ENCODE results near the gene ZNF598. TPM values are rescaled to one million over a fixed set of nuclear protein-coding genes. Genes with fewer than 3 reads are reported as not detected.

Gene ZNF598
- total RNA-seq, 2 experiments from 2014 or later = 39.7 to 43.6 TPM

DNA sequence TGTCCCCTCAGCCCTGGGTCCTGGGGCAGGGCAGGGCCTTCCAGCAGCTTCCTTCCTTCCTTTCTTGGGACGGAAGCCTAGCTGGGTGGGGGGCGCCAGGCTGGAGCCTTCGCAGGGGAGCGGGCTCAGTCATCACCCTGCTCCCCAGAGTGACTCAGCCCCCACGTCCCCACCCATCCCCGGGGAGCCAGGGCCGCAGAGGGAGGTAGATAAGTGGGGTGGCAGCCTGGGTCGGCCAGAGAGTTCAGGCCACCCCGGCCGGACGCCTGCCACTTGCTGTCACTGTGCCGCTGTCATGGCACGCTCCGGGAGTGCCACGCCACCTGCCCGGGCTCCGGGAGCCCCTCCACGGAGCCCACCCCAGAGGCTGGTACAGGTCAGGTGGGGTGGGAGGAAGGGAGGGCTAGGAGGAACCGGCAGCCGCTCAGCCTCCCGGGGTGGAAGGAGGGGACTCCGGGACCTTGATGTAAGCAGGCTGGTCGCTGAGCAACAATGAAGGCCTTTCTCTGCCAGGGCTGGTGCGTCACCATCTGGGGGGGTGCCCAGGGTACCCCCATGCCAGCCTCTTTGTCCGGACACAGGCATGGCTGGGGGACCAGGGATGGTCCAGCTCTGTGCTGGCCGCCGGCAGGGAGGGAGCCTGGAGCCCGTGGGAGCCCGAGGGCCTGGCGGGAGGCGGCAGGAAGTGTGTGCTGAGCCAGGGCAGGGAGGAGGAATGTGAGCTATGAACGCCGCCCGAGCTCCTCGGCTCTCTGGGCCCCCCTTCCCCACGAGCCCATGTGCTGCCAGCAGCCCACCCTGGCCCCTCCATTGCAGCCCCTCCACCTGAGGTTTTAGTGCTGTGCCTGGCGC lies 23.7 kb upstream of the ZNF598 start:
- Mint-ChIP-seq H3K27ac (no peak overlapping the region), H3K27me3 (no peaks in the 10 kb centered on the region), H3K4me3 (no peak overlapping the region), H3K4me1 (ENCODE audit: low read depth) (no peaks in the 10 kb centered on the region), H3K36me3 (ENCODE audit: low read depth) (no peaks in the 10 kb centered on the region), H3K9me3 (no peaks in the 10 kb centered on the region)
- H3K36me3 ChIP-seq (ENCODE audit: insufficient read depth, low read length) = no peaks in the 10 kb centered on the region
- ChIA-PET CTCF (no interaction called here), POLR2A (no interaction called here)
- H3K4me3 ChIP-seq (ENCODE audit: low read length) = no peak overlapping the region
- TF ChIP-seq, protein P1, sequence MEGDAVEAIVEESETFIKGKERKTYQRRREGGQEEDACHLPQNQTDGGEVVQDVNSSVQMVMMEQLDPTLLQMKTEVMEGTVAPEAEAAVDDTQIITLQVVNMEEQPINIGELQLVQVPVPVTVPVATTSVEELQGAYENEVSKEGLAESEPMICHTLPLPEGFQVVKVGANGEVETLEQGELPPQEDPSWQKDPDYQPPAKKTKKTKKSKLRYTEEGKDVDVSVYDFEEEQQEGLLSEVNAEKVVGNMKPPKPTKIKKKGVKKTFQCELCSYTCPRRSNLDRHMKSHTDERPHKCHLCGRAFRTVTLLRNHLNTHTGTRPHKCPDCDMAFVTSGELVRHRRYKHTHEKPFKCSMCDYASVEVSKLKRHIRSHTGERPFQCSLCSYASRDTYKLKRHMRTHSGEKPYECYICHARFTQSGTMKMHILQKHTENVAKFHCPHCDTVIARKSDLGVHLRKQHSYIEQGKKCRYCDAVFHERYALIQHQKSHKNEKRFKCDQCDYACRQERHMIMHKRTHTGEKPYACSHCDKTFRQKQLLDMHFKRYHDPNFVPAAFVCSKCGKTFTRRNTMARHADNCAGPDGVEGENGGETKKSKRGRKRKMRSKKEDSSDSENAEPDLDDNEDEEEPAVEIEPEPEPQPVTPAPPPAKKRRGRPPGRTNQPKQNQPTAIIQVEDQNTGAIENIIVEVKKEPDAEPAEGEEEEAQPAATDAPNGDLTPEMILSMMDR (IDR thresholded peaks at IDR 0.05) = no peak
- H3K4me1 ChIP-seq (ENCODE audit: insufficient read depth, low read length) = peaks cover 7% of the 10 kb centered on the region
- DNase-seq (no peak), ATAC-seq (ENCODE audit: poor library complexity) (peak; percentile 66)
- H3K9me3 ChIP-seq (ENCODE audit: control insufficient read depth in 1 of 2, insufficient read depth in 1 of 2, low read length in 2 of 2) = no peaks in the 10 kb centered on the region
- no peaks in the 10 kb centered on the region for H3K27me3 ChIP-seq (ENCODE audit: control insufficient read depth in 1 of 2, insufficient read depth in 2 of 2, low read length in 2 of 2)
- no peak overlapping the region for H3K27ac ChIP-seq (ENCODE audit: low read depth in 1 of 2, low read length in 2 of 2)
- intact Hi-C loops (cut with DNase I, micrococcal nuclease) = no loop called here

DNA sequence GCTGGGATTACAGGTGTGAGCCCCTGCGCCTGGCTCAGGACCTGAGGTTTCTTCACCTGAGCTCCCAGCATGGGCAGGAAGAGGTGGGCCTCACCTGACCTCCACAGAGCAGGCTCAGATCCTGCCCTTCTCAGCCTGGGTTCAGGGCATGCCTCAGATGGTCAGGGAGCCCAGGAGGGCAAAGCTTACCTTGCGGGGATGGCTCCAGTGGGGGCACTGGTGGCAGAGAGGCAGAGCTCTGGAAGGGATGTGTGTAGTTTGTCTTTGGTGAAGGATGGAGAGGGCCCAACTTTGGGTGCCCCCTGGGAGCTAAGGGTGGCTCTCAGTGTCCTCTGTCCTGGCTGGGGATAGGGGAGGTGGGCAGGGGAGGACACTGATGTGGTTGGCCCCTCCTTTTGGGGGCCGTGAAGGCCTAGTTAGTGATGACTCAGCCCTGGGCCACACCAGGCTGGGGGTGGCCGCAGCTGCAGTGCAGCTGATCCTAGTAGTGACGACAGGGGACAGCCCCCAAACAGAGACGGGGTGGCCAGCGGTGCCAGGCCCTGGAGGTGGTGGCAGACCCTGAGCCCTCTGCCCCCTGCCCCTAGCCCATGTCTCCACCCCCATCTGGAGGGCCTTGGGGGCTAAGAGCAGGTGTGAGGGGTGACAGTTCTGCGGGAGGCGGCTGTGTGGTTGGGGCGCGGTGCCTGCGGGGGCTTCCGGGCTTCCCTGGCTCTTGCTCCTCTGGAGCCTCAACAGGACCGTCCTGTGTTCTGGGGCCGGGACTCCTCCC lies 22.9 kb upstream of the ZNF598 start:
- TF ChIP-seq, protein P1 (IDR thresholded peaks at IDR 0.05) = no peak
- no peak for DNase-seq
- Mint-ChIP-seq H3K27me3 (no peaks in the 10 kb centered on the region), H3K27ac (no peak overlapping the region), H3K36me3 (ENCODE audit: low read depth) (no peaks in the 10 kb centered on the region), H3K9me3 (no peaks in the 10 kb centered on the region), H3K4me3 (no peak overlapping the region), H3K4me1 (ENCODE audit: low read depth) (peaks cover 3% of the 10 kb centered on the region)
- H3K36me3 ChIP-seq (ENCODE audit: insufficient read depth, low read length) = no peaks in the 10 kb centered on the region
- intact Hi-C loops (cut with DNase I, micrococcal nuclease) = no loop called here
- ChIA-PET CTCF (no interaction called here), POLR2A (no interaction called here)
- H3K4me1 ChIP-seq (ENCODE audit: insufficient read depth, low read length) = peaks cover 10% of the 10 kb centered on the region
- H3K27me3 ChIP-seq (ENCODE audit: control insufficient read depth in 1 of 2, insufficient read depth in 2 of 2, low read length in 2 of 2) = no peaks in the 10 kb centered on the region
- no peak overlapping the region for H3K4me3 ChIP-seq (ENCODE audit: low read length)
- no peak overlapping the region for H3K27ac ChIP-seq (ENCODE audit: low read depth in 1 of 2, low read length in 2 of 2)
- no peaks in the 10 kb centered on the region for H3K9me3 ChIP-seq (ENCODE audit: control insufficient read depth in 1 of 2, insufficient read depth in 1 of 2, low read length in 2 of 2)
- ATAC-seq (ENCODE audit: poor library complexity) = no peak

DNA sequence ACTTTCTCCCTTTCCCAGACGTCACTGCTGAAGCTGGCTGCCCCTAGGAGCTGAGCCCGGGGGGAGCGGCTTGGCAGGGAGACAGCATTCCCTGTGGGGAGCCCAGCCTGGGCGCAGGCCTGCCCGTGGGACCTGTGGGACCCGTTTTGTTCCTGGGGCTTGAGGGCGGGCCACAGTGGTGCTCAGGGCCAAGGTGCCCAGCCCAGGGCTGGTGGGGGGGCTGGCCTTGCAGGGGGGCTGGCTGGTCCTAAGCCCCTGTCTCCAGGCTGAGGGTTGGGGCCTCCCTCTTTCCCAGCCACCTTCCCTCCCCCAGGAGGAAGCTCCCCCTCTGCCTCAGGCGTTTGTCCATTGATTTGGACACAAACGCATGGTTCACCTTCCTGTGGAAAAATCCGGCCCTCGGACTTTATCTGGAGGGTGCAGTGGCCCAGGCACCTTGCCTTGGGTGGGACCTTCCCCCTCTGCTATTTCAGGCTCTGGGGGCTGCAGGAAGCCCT lies 21.5 kb upstream of the ZNF598 start:
- no peak overlapping the region for H3K27ac ChIP-seq (ENCODE audit: low read depth in 1 of 2, low read length in 2 of 2)
- intact Hi-C loops (cut with DNase I, micrococcal nuclease) = no loop called here
- TF ChIP-seq, protein P1 (IDR thresholded peaks at IDR 0.05) = no peak
- no peaks in the 10 kb centered on the region for H3K9me3 ChIP-seq (ENCODE audit: control insufficient read depth in 1 of 2, insufficient read depth in 1 of 2, low read length in 2 of 2)
- no peak for DNase-seq
- peaks cover 18% of the 10 kb centered on the region for H3K4me1 ChIP-seq (ENCODE audit: insufficient read depth, low read length)
- POLR2A ChIA-PET = no interaction called here
- H3K27ac Mint-ChIP-seq = no peak overlapping the region
- no peaks in the 10 kb centered on the region for H3K9me3 Mint-ChIP-seq
- no peaks in the 10 kb centered on the region for H3K36me3 ChIP-seq (ENCODE audit: insufficient read depth, low read length)
- no peaks in the 10 kb centered on the region for H3K36me3 Mint-ChIP-seq (ENCODE audit: low read depth)
- no peaks in the 10 kb centered on the region for H3K27me3 ChIP-seq (ENCODE audit: control insufficient read depth in 1 of 2, insufficient read depth in 2 of 2, low read length in 2 of 2)
- CTCF ChIA-PET = no interaction called here
- no peak for ATAC-seq (ENCODE audit: poor library complexity)
- peaks cover 6% of the 10 kb centered on the region for H3K4me1 Mint-ChIP-seq (ENCODE audit: low read depth)
- H3K4me3 Mint-ChIP-seq = no peak overlapping the region
- no peaks in the 10 kb centered on the region for H3K27me3 Mint-ChIP-seq
- no peak overlapping the region for H3K4me3 ChIP-seq (ENCODE audit: low read length)

Data from CD4-positive, alpha-beta T cell (primary cell).